HG02623 (cell line): ENCODE data around the gene NOS1AP.
"Not testable (repeated sequence)": the region's sequence is repeated elsewhere in the genome, so short reads cannot be mapped to it uniquely, and the experiment has no call there.

Source experiments
- ATAC-seq: cut with Tn5 transposase; IDR thresholded peaks from one replicate; pipeline ENCODE4 v1.9.1; 2021; ENCODE audit warnings: moderate library complexity; ENCODE audit not compliant: unreplicated experiment

NOS1AP gene

DNA sequence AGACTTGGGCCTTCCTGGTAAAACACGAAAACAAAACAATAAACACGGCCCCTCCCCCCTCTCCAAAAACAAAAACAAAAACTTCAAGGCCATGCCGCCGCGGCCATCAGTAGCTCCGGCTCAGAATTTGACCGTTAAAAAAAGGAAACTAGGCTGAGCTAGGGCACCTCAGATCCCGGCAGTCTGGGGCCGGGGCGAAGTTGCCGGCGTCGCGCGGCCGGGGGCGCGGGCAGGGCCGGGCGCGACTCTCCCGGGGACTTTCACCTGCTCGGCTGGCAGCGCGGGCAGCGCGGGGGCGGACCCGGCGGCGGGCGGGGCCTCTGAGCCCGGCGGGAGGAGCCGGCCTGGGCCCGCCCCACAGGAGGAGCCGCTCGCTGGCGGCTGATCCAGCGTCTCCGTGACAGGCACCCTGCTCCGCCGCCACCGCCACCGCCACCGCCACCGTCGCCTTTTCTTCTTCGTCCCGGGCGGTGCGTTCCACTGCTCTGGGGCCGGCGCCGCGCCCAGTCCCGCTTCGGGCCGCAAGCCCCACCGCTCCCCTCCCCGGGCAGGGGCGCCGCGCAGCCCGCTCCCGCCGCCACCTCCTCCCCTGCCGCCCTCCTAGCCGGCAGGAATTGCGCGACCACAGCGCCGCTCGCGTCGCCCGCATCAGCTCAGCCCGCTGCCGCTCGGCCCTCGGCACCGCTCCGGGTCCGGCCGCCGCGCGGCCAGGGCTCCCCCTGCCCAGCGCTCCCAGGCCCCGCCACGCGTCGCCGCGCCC lies at the start of gene NOS1AP:
Gene NOS1AP (plus strand): TSS at position 358 of the 760 bp plus-strand sequence. CDS start 487 bp downstream, outside the sequence.
- ATAC-seq = peak; percentile 98

DNA sequence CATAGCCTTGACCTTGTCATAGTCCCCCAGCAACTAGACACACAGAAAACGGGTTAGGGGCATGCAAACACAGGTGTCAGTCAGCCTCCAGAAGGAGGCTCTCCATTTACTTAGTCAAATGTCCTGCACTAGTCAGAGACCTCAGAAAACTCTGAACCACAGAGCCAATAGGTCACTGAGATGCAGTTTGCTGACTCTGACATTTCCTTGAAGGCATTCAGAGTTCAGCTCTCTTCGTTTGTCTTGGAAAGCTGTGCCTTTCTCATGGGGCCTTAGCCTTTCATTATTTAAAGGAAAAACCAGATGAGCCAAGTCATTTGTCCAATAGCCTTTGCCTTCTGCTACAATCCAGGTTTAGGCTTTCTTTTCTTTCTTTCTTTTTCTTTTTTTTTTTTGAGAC lies 49.3 kb upstream of the NOS1AP start:
- no peak for ATAC-seq

DNA sequence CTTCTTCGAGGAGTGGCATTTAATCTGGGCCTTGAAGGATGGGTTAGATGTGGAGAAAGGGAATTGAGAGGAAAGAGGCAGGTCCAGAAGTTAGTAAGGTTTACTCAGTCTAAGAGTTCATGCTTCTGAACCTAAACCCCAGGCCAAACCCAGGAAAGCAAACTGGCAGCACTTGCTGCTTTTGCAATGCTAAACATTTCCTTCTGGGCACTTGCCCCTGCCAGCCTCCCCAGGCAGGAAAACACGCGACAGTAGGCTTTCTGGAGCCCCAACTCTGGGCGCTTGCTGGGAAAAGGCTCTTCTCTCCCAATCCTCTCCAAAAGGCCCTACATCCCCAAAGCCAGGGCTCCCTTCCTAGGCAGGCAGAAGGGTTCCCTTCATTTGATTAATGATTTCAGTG lies 48.4 kb upstream of the NOS1AP start:
- ATAC-seq = no peak

DNA sequence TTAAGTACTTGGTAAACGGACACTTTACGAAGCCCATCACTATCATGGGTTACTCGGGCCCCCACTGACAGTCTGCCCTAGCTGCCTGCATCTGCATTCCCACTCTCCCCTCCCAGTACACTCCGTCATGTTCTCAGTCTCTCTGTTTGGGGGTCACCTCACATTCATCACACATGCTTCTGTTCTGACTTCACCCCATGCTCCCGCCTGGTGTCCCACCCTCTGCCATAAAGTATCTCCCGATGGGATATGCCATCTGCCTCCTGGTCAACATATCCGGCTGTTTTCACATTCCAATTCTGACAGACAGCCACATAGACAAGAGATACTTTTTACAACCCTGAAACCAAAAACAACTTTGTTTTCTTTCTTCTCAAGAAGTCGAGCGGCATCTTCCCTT lies 46.9 kb upstream of the NOS1AP start:
- no peak for ATAC-seq

DNA sequence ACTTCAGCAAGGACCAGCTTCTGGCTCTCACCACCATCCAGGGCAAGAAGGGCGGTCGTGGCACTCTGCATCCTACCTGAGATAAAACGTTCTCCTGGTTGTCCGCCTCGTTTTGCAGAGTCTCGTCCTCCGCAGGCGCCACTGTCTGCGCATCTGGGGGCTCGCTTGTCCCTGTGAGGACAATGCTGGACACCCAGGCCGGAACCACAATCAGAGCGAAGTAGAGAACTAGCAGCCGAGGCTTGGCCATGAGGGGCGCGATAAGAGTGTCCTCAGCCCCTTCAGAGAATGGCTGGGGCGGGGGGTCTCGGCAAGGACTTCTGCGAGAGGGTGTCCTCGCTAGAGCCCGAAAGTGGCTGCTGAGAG lies 46.3 kb upstream of the NOS1AP start:
- no peak for ATAC-seq

DNA sequence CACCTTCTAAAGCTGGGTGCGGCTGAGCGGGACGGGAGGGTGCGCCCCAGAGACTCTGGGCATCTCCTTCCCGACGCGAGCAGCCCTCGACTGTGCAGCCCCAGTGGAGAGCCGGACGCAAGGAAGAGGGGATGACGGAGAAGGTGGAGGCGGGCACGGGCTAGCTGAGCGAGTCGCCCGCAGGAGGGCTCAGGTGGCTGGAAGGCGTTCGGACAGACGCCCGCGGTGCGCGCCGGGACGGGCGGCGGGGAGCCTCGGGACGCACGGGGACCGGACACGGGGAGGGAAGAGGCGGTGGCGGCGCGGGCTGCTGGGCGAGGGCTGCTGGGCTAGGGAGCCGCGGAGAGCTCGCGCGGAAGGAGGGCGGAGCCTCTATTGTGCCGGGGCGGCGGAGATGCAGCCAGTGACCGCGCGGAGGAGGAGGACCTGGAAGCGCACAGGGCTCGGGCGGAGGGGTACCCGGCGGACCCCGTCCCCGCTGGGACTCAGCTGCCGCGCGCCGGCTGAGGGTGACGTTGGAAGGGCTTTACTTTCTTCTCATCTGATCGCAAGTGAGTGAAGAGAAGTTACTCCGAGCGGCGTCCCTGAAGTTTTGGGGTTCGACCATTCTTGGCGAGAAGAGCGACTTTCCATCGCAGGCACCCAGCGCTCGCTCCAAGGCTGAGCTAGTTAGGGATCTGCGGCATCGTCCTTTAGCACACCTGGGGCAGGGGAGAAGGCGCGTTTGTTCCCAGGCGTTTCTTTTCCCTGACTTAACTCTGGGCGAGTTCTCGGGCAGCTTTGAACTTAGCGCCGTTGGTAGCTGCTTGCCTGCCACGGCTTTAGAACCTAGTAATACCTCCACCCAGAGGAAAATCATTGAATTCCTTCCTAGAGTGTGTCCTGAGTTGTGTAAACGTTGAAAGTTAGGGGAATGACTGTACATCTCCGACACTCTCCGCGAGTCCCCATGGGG lies 45.7 kb upstream of the NOS1AP start, which contains the start of gene OLFML2B:
Gene OLFML2B (minus strand): TSS at position 323 of the 955 bp plus-strand sequence. CDS start 439 bp downstream, outside the sequence.
- ATAC-seq = no peak

DNA sequence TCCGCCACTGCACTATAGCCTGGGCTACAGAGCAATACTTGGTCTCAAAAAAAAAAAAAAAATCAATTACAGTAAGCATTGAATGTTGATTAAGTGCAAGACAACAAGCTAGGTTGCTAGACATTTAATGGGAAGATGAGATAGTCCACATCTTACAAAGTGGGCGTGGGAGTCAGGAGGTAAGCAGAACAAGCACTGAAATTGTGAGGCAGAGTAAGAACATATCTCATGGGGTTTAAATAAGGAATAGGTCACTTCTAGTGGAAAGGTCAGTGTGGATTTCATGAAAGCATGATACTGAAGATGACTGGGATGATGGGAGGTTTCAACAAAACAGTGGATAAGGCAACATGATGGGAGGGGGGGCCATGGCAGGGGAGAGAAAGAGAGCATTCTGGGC lies 44.0 kb upstream of the NOS1AP start:
- ATAC-seq = no peak

DNA sequence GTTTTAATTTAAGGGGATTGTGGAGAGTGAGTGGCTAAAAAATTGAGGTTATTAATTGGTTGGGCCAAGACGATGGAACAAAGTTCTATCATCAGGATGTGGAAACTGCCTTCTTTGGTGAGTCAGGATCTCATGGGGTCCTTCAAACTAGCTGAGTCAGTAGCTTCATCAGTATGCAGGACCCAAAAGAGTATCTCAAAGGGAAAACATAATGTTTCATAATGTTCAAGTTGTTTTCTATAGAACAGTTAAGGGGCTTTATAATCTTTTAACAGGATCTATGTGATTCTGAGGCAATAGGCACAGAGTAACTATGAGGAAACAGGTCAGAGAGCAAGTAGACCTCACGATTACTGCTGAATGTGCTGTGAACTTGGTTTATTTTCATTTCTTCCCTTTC lies 42.6 kb upstream of the NOS1AP start:
- no peak for ATAC-seq

DNA sequence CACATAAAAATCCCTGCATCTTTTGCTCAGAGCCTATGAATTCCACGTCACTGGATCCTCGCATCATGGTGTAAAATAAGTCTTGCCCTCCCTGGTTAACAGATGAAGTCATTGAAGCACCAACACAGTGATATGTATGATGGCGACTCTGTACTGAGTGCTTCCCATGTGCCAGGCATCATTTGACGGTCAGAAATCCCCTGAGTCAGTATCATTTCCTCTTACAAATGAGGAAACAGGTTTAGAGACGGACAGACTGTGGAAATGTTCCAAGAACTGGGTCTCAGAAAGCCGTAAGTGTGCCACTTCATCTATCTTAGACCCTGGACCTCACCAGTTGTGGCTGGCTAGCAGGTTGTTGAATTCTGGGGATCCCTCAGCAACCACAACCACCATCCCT lies 40.8 kb upstream of the NOS1AP start:
- ATAC-seq = no peak

DNA sequence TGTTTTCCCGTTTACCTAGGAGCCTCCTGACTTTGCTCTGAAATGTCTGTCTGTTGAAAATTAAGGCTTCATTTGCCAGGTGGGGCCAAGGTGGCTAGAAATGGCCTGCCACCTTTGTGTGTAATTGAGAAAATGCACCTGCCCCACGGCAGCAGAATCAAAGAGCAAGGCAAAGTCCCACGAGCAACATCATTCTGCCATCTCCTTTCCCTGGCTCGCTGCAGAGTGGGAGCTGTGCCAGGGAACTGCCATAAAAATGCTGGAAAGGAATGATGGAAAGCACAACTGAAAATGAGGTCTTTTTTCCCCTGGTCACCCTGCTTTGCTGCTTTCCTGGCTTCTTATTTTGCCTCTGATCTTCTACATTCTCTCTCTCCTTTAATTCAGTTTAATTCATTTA lies 40.3 kb upstream of the NOS1AP start:
- no peak for ATAC-seq

DNA sequence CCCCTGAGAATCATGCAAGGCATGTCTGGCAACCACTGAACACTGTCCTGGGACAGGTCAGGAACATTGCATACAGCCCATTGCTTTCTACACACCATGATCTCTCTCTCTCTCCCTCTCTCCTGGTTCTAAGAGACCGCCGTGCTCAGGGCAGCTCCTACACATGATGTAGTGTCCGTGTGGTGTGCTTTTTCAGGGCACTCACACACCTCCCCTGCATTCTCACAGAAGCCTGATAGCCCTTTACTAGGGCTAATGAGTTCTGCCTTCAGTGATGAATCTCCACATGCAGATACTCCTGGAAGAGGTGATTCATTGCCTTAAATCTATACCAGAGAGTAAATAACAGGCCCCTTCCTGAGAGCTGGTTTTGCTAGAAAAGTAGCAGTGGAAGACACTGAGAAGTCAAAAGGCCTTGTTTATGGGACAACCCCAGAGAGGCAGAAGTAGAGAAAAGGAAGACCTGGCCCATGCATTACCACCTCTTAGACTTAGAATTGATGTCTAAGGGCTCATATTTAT lies 38.7 kb upstream of the NOS1AP start:
- ATAC-seq = no peak

DNA sequence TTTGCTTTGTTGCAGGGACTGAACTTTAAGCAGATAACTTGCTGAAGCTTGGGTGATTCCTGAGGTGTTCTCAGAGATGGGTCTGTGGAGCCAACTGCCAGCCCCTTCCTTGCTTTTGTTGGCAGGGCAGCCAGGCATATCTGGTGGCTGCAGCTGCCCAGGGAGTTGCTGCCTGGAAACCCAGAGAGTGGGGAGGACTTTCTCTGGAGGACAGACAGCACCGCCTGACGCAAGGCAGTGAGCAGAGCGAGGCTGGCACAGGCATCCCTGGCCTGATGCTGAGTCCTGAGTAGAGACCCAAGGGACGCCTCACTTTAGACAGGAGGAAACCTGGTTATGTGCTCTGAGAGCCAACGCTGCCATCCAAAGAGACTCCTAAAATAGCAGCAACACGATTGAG lies 36.1 kb upstream of the NOS1AP start:
- no peak for ATAC-seq

DNA sequence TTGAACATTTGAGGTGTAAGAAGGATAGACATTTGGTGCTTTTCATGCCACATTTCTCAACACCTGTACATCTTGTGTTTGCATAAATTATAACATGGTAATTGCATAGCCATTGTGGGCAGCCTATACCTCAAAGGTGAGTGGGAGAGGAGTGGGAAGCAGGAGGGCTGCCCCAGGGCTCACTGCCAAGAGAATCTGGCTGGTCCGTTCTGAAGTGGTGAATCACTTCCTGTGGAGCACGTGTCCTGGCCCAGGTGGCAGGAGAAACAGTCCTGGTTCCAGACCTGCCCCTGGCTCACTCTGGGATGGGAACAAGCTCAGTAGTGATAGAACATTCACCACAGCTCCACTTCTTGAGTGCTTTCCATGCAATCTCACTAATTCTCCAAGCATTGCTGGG lies 34.2 kb upstream of the NOS1AP start:
- no peak for ATAC-seq

DNA sequence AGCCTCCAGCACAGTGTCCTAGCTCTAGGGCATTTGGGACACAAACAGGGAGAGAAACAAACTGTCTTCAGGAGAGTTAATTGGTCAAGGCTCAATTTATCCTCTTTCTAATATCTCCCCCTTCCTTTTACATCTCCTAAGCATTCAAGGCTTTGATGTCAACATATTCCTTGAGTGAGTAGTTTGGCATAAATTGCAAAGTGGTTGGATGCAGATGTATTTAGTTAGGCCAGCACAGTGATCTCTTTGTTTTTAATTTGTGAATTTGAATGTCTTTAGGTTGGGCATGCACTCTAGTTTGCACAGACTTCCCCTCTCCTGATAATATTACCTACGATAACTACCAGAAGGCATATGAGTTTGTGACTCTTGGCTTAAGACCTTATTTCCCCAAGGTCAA lies 33.3 kb upstream of the NOS1AP start:
- ATAC-seq = no peak

DNA sequence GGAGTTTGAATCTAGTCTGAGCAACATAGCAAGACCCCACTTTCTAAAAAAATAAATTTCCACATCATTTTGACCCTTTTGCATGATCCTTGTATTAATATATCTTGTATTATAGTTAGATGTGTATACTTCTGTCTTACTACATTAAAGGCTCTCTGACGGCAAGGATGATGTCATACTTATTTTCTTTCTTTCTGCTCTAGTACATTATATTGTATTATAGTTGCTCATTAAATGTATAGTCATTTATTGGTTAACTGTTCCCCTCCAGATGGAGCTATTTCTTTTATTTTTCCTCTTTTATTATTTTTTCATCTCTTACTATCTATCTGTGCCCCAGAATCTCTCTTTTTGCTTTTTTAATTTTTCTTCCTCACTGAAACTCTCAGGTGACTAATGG lies 30.9 kb upstream of the NOS1AP start:
- no peak for ATAC-seq

DNA sequence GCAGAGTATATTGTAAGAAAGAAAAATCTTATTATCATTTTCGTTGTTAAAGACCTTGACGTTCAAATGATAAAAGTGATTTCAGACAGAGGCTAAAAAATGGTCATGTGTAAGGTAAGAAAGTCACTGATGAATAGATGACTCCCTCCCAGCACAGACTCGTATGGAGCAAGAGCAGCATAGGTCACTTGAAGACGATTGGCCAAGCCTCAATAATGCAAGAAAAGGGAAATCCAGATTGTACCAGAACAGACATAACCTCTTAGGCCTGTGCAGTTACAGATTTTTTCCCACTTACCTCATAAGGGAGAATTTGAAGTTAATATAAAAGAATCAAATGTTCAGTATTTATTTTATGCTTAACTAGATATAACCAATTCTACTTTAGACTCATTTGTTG lies 29.5 kb upstream of the NOS1AP start:
- no peak for ATAC-seq

DNA sequence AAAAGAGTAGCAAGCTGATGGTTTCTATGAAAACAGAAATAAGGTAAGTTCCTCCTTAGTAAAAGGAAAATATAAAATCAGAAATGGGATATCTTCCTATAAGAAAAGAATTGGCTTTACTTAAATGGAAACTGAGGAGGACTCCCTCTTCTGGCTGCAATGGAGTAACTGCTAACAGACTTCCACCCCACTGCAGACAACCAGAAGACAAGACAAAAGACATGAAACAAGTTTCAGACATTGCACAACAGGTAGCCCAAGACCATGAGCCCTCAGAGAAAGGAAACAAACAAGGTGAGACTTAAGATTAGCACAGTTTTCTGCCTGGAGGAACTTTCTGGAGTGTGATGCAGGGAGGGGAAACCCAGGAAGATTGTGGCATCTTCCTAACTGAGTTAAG lies 28.8 kb upstream of the NOS1AP start:
- ATAC-seq = no peak

DNA sequence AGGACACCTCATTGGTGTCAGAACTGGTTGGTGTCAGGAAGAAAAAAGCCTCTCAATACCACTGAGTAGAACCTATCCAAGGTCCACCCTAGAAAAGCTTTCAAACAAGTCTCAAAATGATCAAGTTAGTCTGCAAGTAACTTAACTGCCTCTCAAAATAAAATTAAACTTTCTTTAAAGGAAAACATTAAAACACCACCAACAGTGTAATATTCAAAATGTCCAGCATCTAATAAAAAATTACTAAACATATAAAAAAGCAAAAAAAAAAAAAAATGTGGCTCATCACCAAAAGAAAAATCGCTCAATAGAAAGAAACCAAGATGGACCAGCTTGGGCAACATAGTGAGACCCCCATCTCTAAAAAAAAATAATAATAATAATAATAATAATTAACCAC lies 27.1 kb upstream of the NOS1AP start:
- ATAC-seq = no peak

DNA sequence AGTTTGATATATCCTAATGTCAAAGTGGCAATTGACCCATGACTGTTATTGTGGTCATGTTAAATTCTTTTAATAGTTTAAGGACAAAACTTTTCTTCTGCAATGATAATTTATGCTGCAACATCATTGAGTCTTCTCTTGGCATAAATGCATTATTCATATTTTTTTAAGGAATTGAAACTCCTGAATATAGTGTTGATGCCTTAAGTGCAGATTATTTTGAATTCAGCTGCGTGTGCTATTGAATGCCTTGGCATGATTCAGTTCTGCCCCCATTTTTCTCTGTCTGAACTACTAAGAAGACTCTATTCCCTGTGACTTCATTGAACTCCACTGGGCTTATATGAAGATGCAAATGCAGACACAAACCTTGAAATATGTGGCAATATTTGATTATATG lies 22.6 kb upstream of the NOS1AP start:
- ATAC-seq = no peak

DNA sequence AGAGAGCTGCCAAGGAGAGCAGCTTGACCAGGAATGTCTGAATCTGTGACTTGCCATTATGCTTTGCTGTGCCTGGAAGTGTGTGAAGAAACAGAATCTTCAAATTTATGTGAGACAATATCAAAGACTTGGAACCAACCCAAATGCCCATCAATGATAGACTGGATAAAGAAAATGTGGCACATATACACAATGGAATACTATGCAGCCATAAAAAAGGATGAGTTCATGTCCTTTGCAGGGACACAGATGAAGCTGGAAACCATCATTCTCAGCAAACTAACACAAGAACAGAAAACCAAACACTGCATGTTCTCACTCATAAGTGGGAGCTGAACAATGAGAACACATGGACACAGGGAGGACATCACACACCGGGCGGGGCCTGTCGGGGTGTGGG lies 15.5 kb upstream of the NOS1AP start:
- ATAC-seq = not testable (repeated sequence)

DNA sequence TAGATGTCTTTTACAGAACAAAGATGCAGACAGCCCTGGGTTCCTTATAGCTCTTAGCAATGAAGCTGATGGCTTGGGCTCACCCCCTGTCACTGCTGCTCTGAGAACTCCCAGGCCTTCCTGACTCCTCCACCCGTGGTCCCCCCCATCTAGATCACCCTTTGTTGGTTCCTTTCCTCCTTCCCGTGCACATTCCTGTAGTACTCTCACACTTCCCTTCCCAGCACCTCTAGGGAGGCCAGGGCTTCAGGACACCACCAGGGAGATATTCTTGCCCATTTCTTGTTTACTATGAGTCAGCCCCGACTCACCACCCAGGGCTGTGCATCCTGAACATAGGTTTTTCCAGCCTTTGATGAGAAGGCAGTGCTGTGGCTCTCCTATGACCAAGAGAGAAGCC lies 14.4 kb upstream of the NOS1AP start:
- ATAC-seq = no peak

DNA sequence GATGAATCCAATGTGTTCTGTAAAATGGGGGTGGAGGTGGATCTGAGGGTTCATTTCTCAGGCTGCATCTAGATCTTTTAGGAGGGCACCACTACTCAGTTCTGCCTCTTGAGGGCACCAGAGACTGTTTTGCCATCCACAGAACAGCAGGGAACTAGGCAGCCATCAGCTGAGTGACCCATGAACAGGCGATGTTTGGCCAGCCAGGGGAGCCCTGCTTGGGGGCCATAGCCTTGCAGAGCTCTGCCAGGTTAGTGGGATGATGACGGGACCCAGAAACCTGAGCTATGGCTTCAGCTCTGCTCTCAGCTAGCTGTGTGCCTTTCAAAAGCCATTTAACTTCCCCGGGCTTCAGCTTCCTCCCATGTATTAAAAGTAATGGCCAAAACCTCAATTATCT lies 13.4 kb upstream of the NOS1AP start:
- no peak for ATAC-seq
